ENCODE data around the gene CDKN1B. TPM values are rescaled to one million over a fixed set of nuclear protein-coding genes. Genes with fewer than 3 reads are reported as not detected.
A peak's percentile ranks its signal among the peaks of the same experiment; 100 is the strongest.

CDKN1B gene
- total RNA-seq, 1 experiment from 2014 or later, result 25.9 TPM

- H3K27me3 ChIP-seq (ENCODE audit: control insufficient read depth, insufficient read depth, low read length), result no peaks in the 10 kb centered on the region
- CTCF ChIA-PET, result interaction anchor here (0.5 to 2.6 kb wide), 2 partner anchors 16 to 21 kb away, joined by 3 to 12 read pairs; no protein-coding TSS in a partner anchor
- H3K27ac ChIP-seq (ENCODE audit: low read length), result peak overlapping the region; percentile 99
- TSS peak; percentile 93 for BruUV-seq (replicated peaks)
- intact Hi-C loops (cut with micrococcal nuclease; ENCODE audit: unreplicated experiment), result no loop called here
- no peak for DNase-seq (ENCODE audit: low read depth, low spot score)
- TF ChIP-seq CTCF (IDR thresholded peaks at IDR 0.05) (no peak), POLR2AphosphoS5 (IDR thresholded peaks at IDR 0.05; ENCODE audit: low read depth, low read length) (peak; percentile 47; the same call in 1 of the 2 replicates)
- peak overlapping the region; percentile 72 to 93 for H3K4me3 ChIP-seq (ENCODE audit: low read depth in 2 of 2, low read length in 2 of 2)
- H3K9me3 ChIP-seq (ENCODE audit: control insufficient read depth, insufficient read depth, low read depth, low read length), result no peaks in the 10 kb centered on the region
- ATAC-seq, result no peak
- H3K36me3 ChIP-seq (ENCODE audit: control insufficient read depth, insufficient read depth, low read length), result peaks cover 2% of the 10 kb centered on the region
- in situ Hi-C loops (cut with HindIII; ENCODE audit: low pct_unique_long_range_greater_than_20kb, low sequenced_read_pairs), result no loop called here
- peaks cover 29% of the 10 kb centered on the region for H3K4me1 ChIP-seq (ENCODE audit: control insufficient read depth, insufficient read depth, low read length)
- POLR2A ChIA-PET, result interaction anchor here (0.6 kb wide), 1 partner anchor 199 kb away, joined by 11 read pairs; no protein-coding TSS in a partner anchor
Measured at GRCh38 chr12:12716151-12716792, 896 bp upstream of the CDKN1B start.

- intact Hi-C loops (cut with micrococcal nuclease; ENCODE audit: unreplicated experiment), result no loop called here
- ATAC-seq (peak; percentile 39), DNase-seq (ENCODE audit: low read depth, low spot score) (no peak)
- ChIA-PET CTCF (no interaction called here), POLR2A (no interaction called here)
- Histone ChIP-seq H3K4me3 (ENCODE audit: low read depth in 2 of 2, low read length in 2 of 2) (peak overlapping the region; percentile 72 to 93), H3K4me1 (ENCODE audit: control insufficient read depth, insufficient read depth, low read length) (peaks cover 39% of the 10 kb centered on the region), H3K9me3 (ENCODE audit: control insufficient read depth, insufficient read depth, low read depth, low read length) (no peaks in the 10 kb centered on the region), H3K36me3 (ENCODE audit: control insufficient read depth, insufficient read depth, low read length) (peaks cover 11% of the 10 kb centered on the region), H3K27ac (ENCODE audit: low read length) (peak overlapping the region; percentile 96), H3K27me3 (ENCODE audit: control insufficient read depth, insufficient read depth, low read length) (no peaks in the 10 kb centered on the region)
- 0 out of 4 replicates have a peak, but pooled peaks of 1 of the 2 experiments have one; percentile 8 for TF ChIP-seq REST (IDR thresholded peaks at IDR 0.05; ENCODE audit: insufficient read depth in 1 of 2, low read depth in 2 of 2, low read length in 1 of 2)
- no peak for TF ChIP-seq POLR2AphosphoS5 (IDR thresholded peaks at IDR 0.05; ENCODE audit: low read depth, low read length)
- no peak for TF ChIP-seq CTCF (IDR thresholded peaks at IDR 0.05)
- no peak for TF ChIP-seq SIN3A (IDR thresholded peaks at IDR 0.05; ENCODE audit: borderline replicate concordance, insufficient read depth, low read depth, low read length)
- no peak for TF ChIP-seq TCF7L2 (IDR thresholded peaks at IDR 0.05; ENCODE audit: low read depth, low read length)
- in situ Hi-C loops (cut with HindIII; ENCODE audit: low pct_unique_long_range_greater_than_20kb, low sequenced_read_pairs), result no loop called here
- BruUV-seq (replicated peaks), result TSS peak; percentile 74
Measured at GRCh38 chr12:12717586-12718380, 615 bp downstream of the CDKN1B start.
